ENCODE measurements around the gene RUFY4.

- TF ChIP-seq, protein P1, sequence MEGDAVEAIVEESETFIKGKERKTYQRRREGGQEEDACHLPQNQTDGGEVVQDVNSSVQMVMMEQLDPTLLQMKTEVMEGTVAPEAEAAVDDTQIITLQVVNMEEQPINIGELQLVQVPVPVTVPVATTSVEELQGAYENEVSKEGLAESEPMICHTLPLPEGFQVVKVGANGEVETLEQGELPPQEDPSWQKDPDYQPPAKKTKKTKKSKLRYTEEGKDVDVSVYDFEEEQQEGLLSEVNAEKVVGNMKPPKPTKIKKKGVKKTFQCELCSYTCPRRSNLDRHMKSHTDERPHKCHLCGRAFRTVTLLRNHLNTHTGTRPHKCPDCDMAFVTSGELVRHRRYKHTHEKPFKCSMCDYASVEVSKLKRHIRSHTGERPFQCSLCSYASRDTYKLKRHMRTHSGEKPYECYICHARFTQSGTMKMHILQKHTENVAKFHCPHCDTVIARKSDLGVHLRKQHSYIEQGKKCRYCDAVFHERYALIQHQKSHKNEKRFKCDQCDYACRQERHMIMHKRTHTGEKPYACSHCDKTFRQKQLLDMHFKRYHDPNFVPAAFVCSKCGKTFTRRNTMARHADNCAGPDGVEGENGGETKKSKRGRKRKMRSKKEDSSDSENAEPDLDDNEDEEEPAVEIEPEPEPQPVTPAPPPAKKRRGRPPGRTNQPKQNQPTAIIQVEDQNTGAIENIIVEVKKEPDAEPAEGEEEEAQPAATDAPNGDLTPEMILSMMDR (IDR thresholded peaks at IDR 0.05), result no peak
- no peak for TF ChIP-seq POLR2AphosphoS5 (IDR thresholded peaks at IDR 0.05)
Observed at GRCh38 chr2:218029366-218030360, 39.4 kb upstream of the RUFY4 start.
